Muscle layer of colon (tissue), 2 donors: ENCODE measurements around the gene ACOXL.

Experiments used
- H3K27ac ChIP-seq: one replicate; pipeline ENCODE4 v1.7.0; 2013; ENCODE audit warnings: low read depth, mild to moderate bottlenecking, low read length, moderate library complexity
- H3K27me3 ChIP-seq, 2 donors: one replicate each; pipeline ENCODE4 v1.7.0; 2013; ENCODE audit warnings: low read length in 2 of 2, mild to moderate bottlenecking in 2 of 2; ENCODE audit not compliant: insufficient read depth in 2 of 2, control insufficient read depth in 1 of 2
- H3K36me3 ChIP-seq: one replicate; pipeline ENCODE4 v1.7.0; 2013; ENCODE audit warnings: mild to moderate bottlenecking, low read length; ENCODE audit not compliant: insufficient read depth
- H3K4me1 ChIP-seq: one replicate; pipeline ENCODE4 v1.7.0; 2013; ENCODE audit warnings: mild to moderate bottlenecking, low read length; ENCODE audit not compliant: insufficient read depth
- H3K4me3 ChIP-seq, 2 donors: one replicate each; pipeline ENCODE4 v1.7.0; 2013; ENCODE audit warnings: low read length in 2 of 2, low read depth in 1 of 2, mild to moderate bottlenecking in 1 of 2, moderate library complexity in 1 of 2
- H3K9ac ChIP-seq: one replicate; pipeline ENCODE4 v1.7.0; 2013; ENCODE audit warnings: low read length
- H3K9me3 ChIP-seq: one replicate; pipeline ENCODE4 v1.7.0; 2013; ENCODE audit warnings: mild to moderate bottlenecking, low read length
- donor health status: abdominal sarcoma.
- donor health status: Adenocarcinoma of cecum.

ACOXL gene

GRCh38 chr2:111053825-111054515, 321.6 kb downstream of the ACOXL start:
- Histone ChIP-seq H3K27ac (no peak overlapping the region), H3K36me3 (no peaks in the 10 kb centered on the region), H3K27me3 (peaks cover 0 to 3% of the 10 kb centered on the region in 2 donors), H3K4me3 (no peak overlapping the region), H3K9me3 (no peaks in the 10 kb centered on the region), H3K4me1 (no peaks in the 10 kb centered on the region), H3K9ac (no peak overlapping the region)

DNA sequence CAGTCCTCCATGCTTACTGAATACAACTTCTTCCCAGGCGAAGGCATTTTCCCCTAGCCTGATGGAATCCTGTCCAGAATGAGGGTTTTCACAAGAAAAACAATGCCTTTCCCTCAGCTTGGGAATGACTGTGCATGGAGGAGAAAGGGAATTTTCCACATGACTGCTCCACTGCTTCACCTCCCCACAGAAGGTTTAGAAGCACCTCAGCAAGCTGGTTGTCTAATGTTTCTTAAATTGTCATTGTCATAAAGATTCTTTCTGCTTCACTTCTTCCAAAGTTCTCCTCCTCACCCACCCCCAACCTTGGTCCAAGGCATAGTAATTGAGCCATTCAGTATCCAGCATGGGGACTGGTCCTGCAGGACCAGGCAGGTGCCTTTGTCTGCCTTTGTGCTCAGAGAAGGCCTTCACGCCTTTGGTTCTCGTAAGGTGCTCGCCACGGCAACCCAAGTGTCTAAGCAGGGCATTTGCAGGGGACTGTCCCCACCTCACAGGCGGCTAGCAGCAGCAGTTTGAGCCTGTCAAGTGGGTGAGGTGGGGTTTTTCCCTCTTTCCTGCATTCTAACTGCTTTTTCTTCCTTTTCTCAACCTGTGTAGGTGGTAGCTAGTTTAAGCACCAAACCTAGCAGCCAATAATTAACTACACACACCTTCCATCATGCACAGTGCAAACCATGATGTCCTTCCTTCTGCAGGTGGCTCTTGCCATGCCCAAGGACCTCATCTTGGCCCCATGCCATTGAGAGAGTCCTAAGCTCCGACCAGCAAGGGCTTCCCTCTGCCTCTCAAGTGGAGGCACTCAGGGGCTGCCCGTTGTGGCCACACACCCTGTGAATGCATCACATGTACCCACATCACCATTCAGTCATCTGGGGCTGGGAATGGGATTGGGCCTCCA, 322.7 kb downstream of the ACOXL start:
- no peaks in the 10 kb centered on the region for H3K36me3 ChIP-seq
- H3K4me1 ChIP-seq, result no peaks in the 10 kb centered on the region
- H3K4me3 ChIP-seq, result no peak overlapping the region
- H3K9me3 ChIP-seq, result no peaks in the 10 kb centered on the region
- peaks cover 0 to 3% of the 10 kb centered on the region in 2 donors for H3K27me3 ChIP-seq
- H3K27ac ChIP-seq, result no peak overlapping the region
- no peak overlapping the region for H3K9ac ChIP-seq

DNA sequence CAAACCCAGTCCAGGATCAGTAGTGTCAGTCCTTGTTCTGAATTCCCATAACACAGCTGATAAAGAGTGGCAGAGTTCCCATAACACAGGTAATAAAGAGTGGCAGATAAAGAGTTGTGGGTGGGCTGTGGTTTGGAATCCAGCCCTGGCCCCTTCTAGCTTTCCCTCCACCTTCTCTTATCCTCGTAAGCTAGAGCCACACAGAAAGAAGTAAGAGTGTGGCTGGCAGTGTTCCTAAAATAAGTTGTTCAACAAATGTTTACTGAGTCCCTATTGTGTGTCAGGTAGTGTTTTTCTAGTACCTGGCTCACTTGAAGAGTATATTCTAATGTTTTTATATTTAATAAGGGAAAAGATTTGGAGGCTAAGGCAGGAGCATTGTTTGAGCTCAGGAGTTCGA, 323.4 kb downstream of the ACOXL start:
- H3K9me3 ChIP-seq, result no peaks in the 10 kb centered on the region
- H3K27ac ChIP-seq, result no peak overlapping the region
- no peaks in the 10 kb centered on the region for H3K4me1 ChIP-seq
- H3K36me3 ChIP-seq, result no peaks in the 10 kb centered on the region
- no peak overlapping the region for H3K9ac ChIP-seq
- H3K27me3 ChIP-seq, result peaks cover 0 to 3% of the 10 kb centered on the region in 2 donors
- H3K4me3 ChIP-seq, result no peak overlapping the region

- no peak overlapping the region for H3K9ac ChIP-seq
- H3K4me1 ChIP-seq, result no peaks in the 10 kb centered on the region
- peaks cover 0 to 3% of the 10 kb centered on the region in 2 donors for H3K27me3 ChIP-seq
- H3K4me3 ChIP-seq, result no peak overlapping the region
- H3K36me3 ChIP-seq, result no peaks in the 10 kb centered on the region
- no peak overlapping the region for H3K27ac ChIP-seq
- H3K9me3 ChIP-seq, result no peaks in the 10 kb centered on the region
Observed at GRCh38 chr2:111057045-111057444, 324.7 kb downstream of the ACOXL start.

GRCh38 chr2:111057721-111058120, 325.3 kb downstream of the ACOXL start:
- no peak overlapping the region for H3K4me3 ChIP-seq
- H3K27me3 ChIP-seq, result peaks cover 0 to 3% of the 10 kb centered on the region in 2 donors
- H3K36me3 ChIP-seq, result no peaks in the 10 kb centered on the region
- no peak overlapping the region for H3K9ac ChIP-seq
- no peaks in the 10 kb centered on the region for H3K9me3 ChIP-seq
- H3K27ac ChIP-seq, result no peak overlapping the region
- no peaks in the 10 kb centered on the region for H3K4me1 ChIP-seq

DNA sequence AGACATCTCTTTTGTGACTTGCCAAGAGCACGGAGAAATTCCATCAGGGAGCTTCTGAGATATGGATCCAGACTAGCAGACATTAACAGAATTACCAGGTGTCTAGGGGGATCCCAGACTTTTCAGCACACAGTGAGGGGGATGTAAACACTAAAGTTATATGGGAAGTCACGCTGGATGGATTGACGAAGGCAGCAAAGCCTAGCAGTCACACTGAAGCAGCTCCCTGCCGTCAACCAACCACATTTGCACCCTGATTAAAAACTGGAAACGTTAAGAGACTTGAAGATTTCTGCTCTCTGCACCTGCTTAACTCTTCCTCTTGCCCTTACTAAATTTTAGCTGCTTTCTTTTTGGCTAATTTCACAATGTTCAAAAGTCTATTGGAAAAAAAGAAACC, 325.9 kb downstream of the ACOXL start:
- Histone ChIP-seq H3K4me3 (no peak overlapping the region), H3K9me3 (no peaks in the 10 kb centered on the region), H3K9ac (no peak overlapping the region), H3K4me1 (no peaks in the 10 kb centered on the region), H3K27ac (no peak overlapping the region), H3K36me3 (no peaks in the 10 kb centered on the region), H3K27me3 (peaks cover 0 to 3% of the 10 kb centered on the region in 2 donors)

DNA sequence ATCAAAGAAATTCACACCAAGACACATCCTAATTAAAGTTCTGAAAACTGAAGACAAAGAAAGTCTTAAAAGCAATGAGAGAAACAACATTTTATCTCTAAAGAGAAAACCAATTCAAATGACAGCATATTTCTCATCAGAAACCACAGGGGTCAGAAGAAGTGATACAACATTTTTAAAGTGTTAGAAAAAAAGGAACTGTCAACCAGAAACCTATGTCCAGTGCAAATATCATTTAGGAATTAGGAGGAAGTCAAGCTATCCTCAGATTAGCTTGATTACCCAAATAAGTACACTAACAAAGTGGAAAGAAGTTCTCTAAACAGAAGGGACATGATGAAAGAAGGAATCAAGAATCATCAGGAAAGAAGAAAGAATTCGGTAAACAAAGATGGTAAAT, 328.8 kb downstream of the ACOXL start:
- H3K9me3 ChIP-seq, result no peaks in the 10 kb centered on the region
- H3K36me3 ChIP-seq, result no peaks in the 10 kb centered on the region
- no peak overlapping the region for H3K27ac ChIP-seq
- H3K4me3 ChIP-seq, result no peak overlapping the region
- no peaks in the 10 kb centered on the region for H3K27me3 ChIP-seq
- H3K4me1 ChIP-seq, result no peaks in the 10 kb centered on the region
- no peak overlapping the region for H3K9ac ChIP-seq

DNA sequence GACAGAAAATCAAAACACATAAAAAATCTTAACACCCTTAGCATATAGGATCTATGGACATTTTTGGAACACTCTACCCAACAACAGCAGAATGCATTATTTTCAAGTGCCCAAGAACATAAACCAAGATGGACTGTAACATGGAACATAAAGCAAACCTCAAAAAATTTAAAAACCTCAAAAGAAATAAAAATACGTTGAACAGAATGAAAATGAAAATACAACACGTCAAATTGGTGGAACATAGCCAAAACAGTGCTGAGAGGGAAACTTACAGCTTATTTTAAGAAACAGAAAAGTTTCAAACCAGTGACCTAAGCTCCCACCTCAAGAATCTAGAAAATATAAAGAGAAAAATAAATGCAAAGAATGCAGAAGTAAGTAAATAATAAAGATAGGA, 330.0 kb downstream of the ACOXL start:
- Histone ChIP-seq H3K9ac (no peak overlapping the region), H3K27ac (no peak overlapping the region), H3K36me3 (no peaks in the 10 kb centered on the region), H3K4me1 (no peaks in the 10 kb centered on the region), H3K4me3 (no peak overlapping the region), H3K9me3 (no peaks in the 10 kb centered on the region), H3K27me3 (no peaks in the 10 kb centered on the region)

- Histone ChIP-seq H3K4me1 (no peaks in the 10 kb centered on the region), H3K36me3 (no peaks in the 10 kb centered on the region), H3K27ac (no peak overlapping the region), H3K9me3 (no peaks in the 10 kb centered on the region), H3K9ac (no peak overlapping the region), H3K27me3 (no peaks in the 10 kb centered on the region), H3K4me3 (no peak overlapping the region)
Observed at GRCh38 chr2:111066062-111066593, 333.8 kb downstream of the ACOXL start.

DNA sequence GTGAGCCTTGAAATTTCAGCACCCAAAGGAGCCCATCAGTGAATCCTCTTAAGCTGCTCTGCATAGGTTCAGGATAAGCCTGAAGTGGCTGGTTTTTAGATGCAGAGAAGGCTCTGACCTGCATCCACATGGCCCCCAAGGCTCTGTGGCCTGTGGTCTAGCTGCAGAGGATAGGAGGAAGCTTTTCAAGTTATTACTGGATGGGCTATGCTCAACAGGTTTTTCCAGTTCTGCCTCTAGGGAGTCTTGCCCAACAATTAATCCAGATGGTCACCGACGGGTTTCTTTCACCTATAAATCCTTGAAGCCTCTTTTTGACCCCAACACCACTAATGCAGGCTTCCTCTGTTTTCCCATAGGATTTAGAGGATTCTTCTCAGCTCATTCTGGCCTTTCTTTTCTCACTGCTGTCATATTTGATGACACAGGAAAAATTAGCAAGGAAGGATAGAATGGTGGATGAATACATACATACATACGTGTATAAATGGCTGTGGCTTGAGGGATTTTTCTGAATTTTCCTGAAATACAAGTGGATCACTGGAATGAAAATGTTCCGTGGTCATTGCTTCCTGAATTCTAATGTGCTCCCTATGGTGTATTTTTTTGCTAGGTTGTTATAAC, 336.2 kb downstream of the ACOXL start:
- no peak overlapping the region for H3K4me3 ChIP-seq
- no peaks in the 10 kb centered on the region for H3K27me3 ChIP-seq
- H3K27ac ChIP-seq, result no peak overlapping the region
- no peaks in the 10 kb centered on the region for H3K9me3 ChIP-seq
- H3K36me3 ChIP-seq, result no peaks in the 10 kb centered on the region
- no peaks in the 10 kb centered on the region for H3K4me1 ChIP-seq
- H3K9ac ChIP-seq, result no peak overlapping the region

GRCh38 chr2:111069722-111070121, 337.3 kb downstream of the ACOXL start:
- H3K4me3 ChIP-seq, result no peak overlapping the region

More at GRCh38 chr2:111069722-111070121, 337.3 kb downstream of the ACOXL start:
- no peaks in the 10 kb centered on the region for H3K4me1 ChIP-seq
- no peaks in the 10 kb centered on the region for H3K27me3 ChIP-seq
- no peak overlapping the region for H3K9ac ChIP-seq
- no peaks in the 10 kb centered on the region for H3K9me3 ChIP-seq
- no peak overlapping the region for H3K27ac ChIP-seq
- no peaks in the 10 kb centered on the region for H3K36me3 ChIP-seq
